ENCODE measurements around the gene PLTP. TPM values are rescaled to one million over a fixed set of nuclear protein-coding genes. Genes with fewer than 3 reads are reported as not detected.

PLTP gene
- polyA plus RNA-seq, 3 donors = 1.6 to 3.0 (median 2.9) TPM

GRCh38 chr20:45927071-45927878, 15.3 kb upstream of the PLTP start:
- H3K4me3 Mint-ChIP-seq = peak overlapping the region in 1 of 2 donors; percentile 4
- no peak for DNase-seq

GRCh38 chr20:45926731-45927070, 14.7 kb upstream of the PLTP start:
- no peak for DNase-seq
- H3K36me3 Mint-ChIP-seq = no peaks in the 10 kb centered on the region
- peaks cover 2 to 20% (median 10%) of the 10 kb centered on the region in 3 donors for H3K27me3 Mint-ChIP-seq (ENCODE audit: low read depth in 3 of 3)
- no peaks in the 10 kb centered on the region for H3K27me3 ChIP-seq (ENCODE audit: control insufficient read depth in 2 of 2, insufficient read depth in 2 of 2, low read length in 2 of 2)
- H3K4me3 Mint-ChIP-seq = no peak overlapping the region
- no peak overlapping the region for H3K27ac Mint-ChIP-seq
- no peaks in the 10 kb centered on the region for H3K9me3 ChIP-seq (replicated peaks in 1 of 2; ENCODE audit: control insufficient read depth in 1 of 2, insufficient read depth in 1 of 2, low read length in 2 of 2)
- H3K36me3 ChIP-seq (replicated peaks in 1 of 2; ENCODE audit: control insufficient read depth in 1 of 2, insufficient read depth in 2 of 2, low read length in 2 of 2) = no peaks in the 10 kb centered on the region
- peaks cover 11% of the 10 kb centered on the region for H3K4me1 Mint-ChIP-seq
- no peak overlapping the region for H3K9ac ChIP-seq (ENCODE audit: insufficient read depth, low read length, poor library complexity, severe bottlenecking)
- peaks cover 6 to 9% of the 10 kb centered on the region in 2 donors for H3K4me1 ChIP-seq (ENCODE audit: control insufficient read depth in 1 of 2, insufficient read depth in 2 of 2, low read length in 2 of 2)
- 100% methylated on average over 1 of the region's 2 CpGs for WGBS (ENCODE audit: insufficient coverage)
- H3K4me3 ChIP-seq (replicated peaks in 1 of 3; ENCODE audit: low read depth in 2 of 3, low read length in 3 of 3) = no peak overlapping the region
- H3K27ac ChIP-seq (ENCODE audit: low read depth in 1 of 2, low read length in 2 of 2) = no peak overlapping the region
- H3K79me2 ChIP-seq (ENCODE audit: insufficient read depth, low read length) = no peaks in the 10 kb centered on the region
- intact Hi-C loops (cut with micrococcal nuclease) = no loop called here
- H3K4me2 ChIP-seq (replicated peaks; ENCODE audit: extremely low read depth, low read length, poor library complexity, severe bottlenecking) = no peak overlapping the region
- TF ChIP-seq CTCF (IDR thresholded peaks at IDR 0.05) = no peak
- no peaks in the 10 kb centered on the region for H4K20me1 ChIP-seq (ENCODE audit: insufficient read depth, low read length)
- no peaks in the 10 kb centered on the region for H3K9me3 Mint-ChIP-seq
- H2AFZ ChIP-seq (ENCODE audit: insufficient read depth, low read depth, low read length, poor library complexity, severe bottlenecking) = no peak overlapping the region

More at GRCh38 chr20:45927071-45927878, 15.3 kb upstream of the PLTP start:
- no peaks in the 10 kb centered on the region for H3K9me3 ChIP-seq (replicated peaks in 1 of 2; ENCODE audit: control insufficient read depth in 1 of 2, insufficient read depth in 1 of 2, low read length in 2 of 2)
- H2AFZ ChIP-seq (ENCODE audit: insufficient read depth, low read depth, low read length, poor library complexity, severe bottlenecking) = no peak overlapping the region
- Mint-ChIP-seq H3K36me3 (peaks cover 0 to 3% of the 10 kb centered on the region in 2 donors), H3K4me1 (peaks cover 11% of the 10 kb centered on the region), H3K27ac (peak overlapping the region in 2 of 7 donors; percentile 18 to 77), H3K27me3 (ENCODE audit: low read depth in 3 of 3) (peaks cover 2 to 15% (median 10%) of the 10 kb centered on the region in 3 donors), H3K9me3 (no peaks in the 10 kb centered on the region)
- peaks cover 6 to 9% of the 10 kb centered on the region in 2 donors for H3K4me1 ChIP-seq (ENCODE audit: control insufficient read depth in 1 of 2, insufficient read depth in 2 of 2, low read length in 2 of 2)
- no peaks in the 10 kb centered on the region for H4K20me1 ChIP-seq (ENCODE audit: insufficient read depth, low read length)
- H3K36me3 ChIP-seq (replicated peaks in 1 of 2; ENCODE audit: control insufficient read depth in 1 of 2, insufficient read depth in 2 of 2, low read length in 2 of 2) = no peaks in the 10 kb centered on the region
- intact Hi-C loops (cut with micrococcal nuclease) = no loop called here
- H3K27me3 ChIP-seq (ENCODE audit: control insufficient read depth in 2 of 2, insufficient read depth in 2 of 2, low read length in 2 of 2) = no peaks in the 10 kb centered on the region
- no peak overlapping the region for H3K4me2 ChIP-seq (replicated peaks; ENCODE audit: extremely low read depth, low read length, poor library complexity, severe bottlenecking)
- no peak overlapping the region for H3K27ac ChIP-seq (ENCODE audit: low read depth in 1 of 2, low read length in 2 of 2)
- no peaks in the 10 kb centered on the region for H3K79me2 ChIP-seq (ENCODE audit: insufficient read depth, low read length)
- TF ChIP-seq CTCF (IDR thresholded peaks at IDR 0.05) = no peak
- no peak overlapping the region for H3K9ac ChIP-seq (ENCODE audit: insufficient read depth, low read length, poor library complexity, severe bottlenecking)
- 95% methylated on average over 11 of the region's 14 CpGs for WGBS (ENCODE audit: insufficient coverage)
- no peak overlapping the region for H3K4me3 ChIP-seq (replicated peaks in 1 of 3; ENCODE audit: low read depth in 2 of 3, low read length in 3 of 3)

Data from CD14-positive monocyte (primary cell).